TTC549 (cell line): Measurements from ENCODE around the gene INIP.
"Not testable (repeated sequence)": the region's sequence is repeated elsewhere in the genome, so short reads cannot be mapped to it uniquely, and the experiment has no call there.

Experiments
- FAIRE-seq: peaks from 2 replicates; lab custom pipeline; 2012; peaks lifted over from hg19 to GRCh38; lab: Jason Lieb, UNC

The INIP gene

GRCh38 chr9:112734892-112735291 lies 17.0 kb upstream of the INIP start:
- no peak for FAIRE-seq

- no peak for FAIRE-seq
Measured at GRCh38 chr9:112731971-112732370, 14.1 kb upstream of the INIP start.

- no peak for FAIRE-seq
Measured at GRCh38 chr9:112728401-112728800, 10.5 kb upstream of the INIP start.

- no peak for FAIRE-seq
Measured at GRCh38 chr9:112726428-112726827, 8.5 kb upstream of the INIP start.

GRCh38 chr9:112725961-112726360 lies 8.0 kb upstream of the INIP start:
- FAIRE-seq: no peak

- FAIRE-seq: not testable (repeated sequence)
Measured at GRCh38 chr9:112722749-112723148, 4.8 kb upstream of the INIP start.

GRCh38 chr9:112720113-112720780 lies 2.3 kb upstream of the INIP start:
- FAIRE-seq: no peak

GRCh38 chr9:112719696-112720095 lies 1.8 kb upstream of the INIP start:
- no peak for FAIRE-seq

GRCh38 chr9:112719241-112719691 lies 1.3 kb upstream of the INIP start:
- no peak for FAIRE-seq

- FAIRE-seq: no peak
Measured at GRCh38 chr9:112712678-112713077, 5.2 kb downstream of the INIP start.

- FAIRE-seq: peak; percentile 29
Measured at GRCh38 chr9:112711050-112711689, 6.7 kb downstream of the INIP start.

GRCh38 chr9:112705768-112706427 lies 12.0 kb downstream of the INIP start:
- FAIRE-seq: peak; percentile 51

GRCh38 chr9:112703304-112703703 lies 14.6 kb downstream of the INIP start:
- FAIRE-seq: no peak

GRCh38 chr9:112700085-112700484 lies 17.8 kb downstream of the INIP start:
- no peak for FAIRE-seq

- no peak for FAIRE-seq
Measured at GRCh38 chr9:112699230-112699629, 18.7 kb downstream of the INIP start.

- no peak for FAIRE-seq
Measured at GRCh38 chr9:112696461-112696860, 21.5 kb downstream of the INIP start.

- no peak for FAIRE-seq
Measured at GRCh38 chr9:112694706-112695555, 23.0 kb downstream of the INIP start.

GRCh38 chr9:112689161-112689740 lies 28.7 kb downstream of the INIP start:
- no peak for FAIRE-seq

GRCh38 chr9:112680731-112681402 lies 37.0 kb downstream of the INIP start:
- FAIRE-seq: no peak

GRCh38 chr9:112677040-112677439 lies 40.9 kb downstream of the INIP start:
- FAIRE-seq: no peak

GRCh38 chr9:112673221-112673620 lies 44.7 kb downstream of the INIP start:
- not testable (repeated sequence) for FAIRE-seq
